Activated CD4-positive, alpha-beta T cell treated with anti-CD3 and anti-CD28 coated beads, Interleukin-2, amount 50 U/mL, for 4 hours (primary cell): ENCODE results near the gene PSMD10.

Experiments used
- DNase-seq, 2 experiments: peaks; one replicate each; pipeline ENCODE4 v3.0.0-alpha.2; 2020

PSMD10 gene

DNA sequence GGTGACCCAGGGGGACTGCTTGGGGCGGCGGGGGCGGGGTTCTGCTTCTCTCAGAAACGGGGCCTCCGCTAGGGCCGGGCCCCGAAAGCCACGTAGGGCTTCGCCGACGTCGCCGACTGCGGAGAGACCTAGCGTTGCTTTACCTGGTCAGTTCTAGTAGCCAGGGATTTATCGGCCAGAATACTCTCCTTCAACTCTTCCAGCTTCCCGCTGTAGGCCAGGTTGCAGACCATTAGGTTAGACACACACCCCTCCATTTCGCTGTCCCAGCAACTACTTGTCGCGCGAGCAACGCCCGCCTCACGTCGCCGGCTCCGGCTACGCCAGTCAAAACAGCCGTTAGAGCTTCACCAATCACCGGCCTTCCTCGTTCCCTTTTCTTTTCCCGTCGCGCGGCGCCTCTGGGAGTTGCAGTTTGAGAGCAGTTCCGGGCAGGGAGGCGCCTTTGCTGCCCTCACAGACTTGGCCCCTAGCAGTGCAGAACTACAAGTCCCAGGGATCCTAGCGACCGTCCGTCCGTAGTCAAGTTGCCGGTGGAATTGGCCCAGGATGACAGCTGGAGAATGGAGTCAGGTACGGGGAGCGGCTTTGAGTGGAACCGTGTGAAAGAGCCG lies at the start of gene PSMD10, which contains the start of gene ATG4A:
PSMD10 (minus strand) TSS at position 279 of the 614 bp plus-strand sequence; CDS start at position 257, 22 bp downstream.
ATG4A (plus strand) TSS at position 515 of the 614 bp plus-strand sequence; CDS start at position 564, 49 bp downstream.
- peak; percentile 81 to 85 for DNase-seq

DNA sequence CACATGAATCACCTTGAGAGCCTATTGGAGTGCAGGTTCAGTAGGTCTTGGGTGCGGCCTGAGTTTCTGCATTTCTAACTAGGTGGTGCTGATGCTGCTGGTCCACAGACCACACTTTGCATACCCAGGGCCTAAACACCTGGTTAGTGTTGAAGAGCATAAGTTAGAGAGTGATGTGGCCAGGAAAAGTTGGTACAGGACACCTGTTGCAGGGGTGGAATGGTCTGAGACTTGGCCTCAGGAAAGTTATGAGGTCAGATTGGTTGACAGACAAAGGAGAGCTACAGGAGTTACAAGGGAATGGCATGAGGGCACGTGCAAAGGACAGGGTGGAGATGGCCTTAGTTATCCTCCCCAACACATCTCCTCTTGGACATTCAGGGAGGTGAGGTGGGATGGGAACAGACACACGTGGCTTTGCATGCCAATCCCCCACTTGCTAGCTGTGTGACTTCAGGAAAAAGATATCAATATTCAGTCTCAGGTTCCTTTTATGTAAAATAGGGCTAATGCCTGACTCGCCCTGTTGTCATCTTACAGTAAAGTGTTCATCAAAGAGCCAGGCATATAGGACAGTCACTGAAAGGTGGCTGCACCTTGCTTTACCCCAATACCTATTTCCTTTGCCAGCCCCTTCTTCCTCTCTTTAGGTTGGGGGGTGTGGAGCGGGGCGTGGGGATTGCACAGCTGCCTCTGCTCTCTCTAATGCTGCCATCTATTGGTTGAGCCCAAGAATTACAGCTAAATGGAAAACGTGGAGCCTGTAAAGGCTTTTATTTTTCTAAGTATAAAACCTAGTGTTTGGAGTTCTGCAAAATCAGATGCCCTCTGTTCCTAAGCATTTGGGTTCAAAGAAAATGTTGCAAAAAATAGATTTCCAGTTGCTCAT lies 47.7 kb upstream of the PSMD10 start:
- DNase-seq: no peak

- no peak for DNase-seq
Measured at GRCh38 chrX:108134724-108135123, 43.4 kb upstream of the PSMD10 start.

DNA sequence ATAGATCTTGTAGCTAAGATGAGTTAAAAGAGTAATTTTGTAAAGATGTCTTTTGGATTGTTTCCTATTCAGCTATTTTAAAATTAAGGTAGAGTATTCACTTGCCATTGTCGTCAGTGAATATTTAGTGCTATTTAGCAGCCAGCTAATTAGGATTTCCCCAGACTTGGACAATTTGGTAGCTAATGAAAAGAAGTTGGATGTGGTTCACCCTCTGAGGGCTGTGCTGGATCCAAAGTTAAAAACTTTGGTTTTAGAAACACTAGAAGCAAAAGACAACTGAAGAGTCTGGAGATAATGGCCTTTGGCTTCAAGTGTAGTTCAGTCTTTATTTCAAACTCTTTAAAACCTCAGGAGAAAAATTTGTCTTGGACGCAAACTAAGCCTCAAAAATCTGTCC lies 41.5 kb upstream of the PSMD10 start:
- no peak for DNase-seq

GRCh38 chrX:108132034-108132433 lies 40.7 kb upstream of the PSMD10 start:
- no peak for DNase-seq

DNA sequence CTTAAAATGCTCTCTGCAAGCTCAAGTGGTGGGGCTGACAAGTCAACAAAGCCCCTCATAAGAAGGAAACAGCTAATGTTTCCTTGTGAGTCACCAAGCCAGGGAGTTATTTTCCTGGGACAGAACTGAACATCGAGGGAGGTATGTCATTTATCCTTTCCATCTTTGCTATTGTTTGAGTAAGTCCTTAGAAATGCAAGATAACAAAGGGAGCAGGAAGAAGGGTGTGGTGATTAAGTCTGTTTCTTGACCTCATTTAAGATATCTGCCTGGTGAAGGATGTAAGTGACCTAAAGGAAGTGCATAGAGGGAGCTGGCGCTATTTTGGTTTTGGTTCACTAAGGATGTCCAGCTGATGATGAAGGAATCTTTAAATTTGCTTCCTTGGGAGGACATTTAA lies 40.1 kb upstream of the PSMD10 start:
- no peak for DNase-seq

DNA sequence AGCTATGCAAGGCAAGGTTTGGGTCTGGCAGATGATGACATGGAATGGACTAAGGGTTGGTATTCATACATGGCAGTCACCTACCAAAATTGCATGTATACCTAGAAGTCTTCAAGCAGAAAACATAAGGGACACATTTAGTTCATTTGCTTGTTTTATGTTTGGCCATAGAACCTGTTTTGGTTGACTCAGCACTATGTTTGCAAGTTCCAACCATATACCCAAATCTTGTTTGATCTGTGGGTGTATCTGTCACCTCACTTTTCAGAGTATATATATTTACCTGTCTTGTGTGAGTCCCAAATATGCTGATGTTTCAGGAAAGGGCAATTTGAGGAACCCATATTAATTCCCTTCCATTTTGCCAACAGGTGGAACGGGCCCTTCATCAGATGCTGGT lies 39.5 kb upstream of the PSMD10 start:
- no peak for DNase-seq

DNA sequence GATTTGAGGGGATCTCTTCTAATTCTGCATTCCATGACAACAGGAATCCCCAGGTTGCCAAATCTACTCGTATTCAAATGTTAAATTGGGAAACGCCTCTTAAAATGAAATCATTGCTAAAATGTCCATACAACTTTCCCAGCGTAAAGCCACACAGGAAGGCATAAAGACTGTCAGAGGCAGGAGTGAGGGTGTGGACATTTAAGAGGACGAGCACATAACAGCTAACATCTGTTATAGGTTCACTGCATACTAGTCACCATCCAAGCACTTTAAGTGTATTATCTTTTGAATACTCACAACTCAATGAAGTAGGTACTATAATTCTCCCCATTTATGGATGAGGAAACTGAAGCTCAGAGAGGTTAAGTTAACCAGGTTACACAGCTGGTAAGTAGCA lies 35.8 kb upstream of the PSMD10 start:
- no peak for DNase-seq

GRCh38 chrX:108126661-108127060 lies 35.3 kb upstream of the PSMD10 start:
- DNase-seq: no peak

- DNase-seq: no peak
Measured at GRCh38 chrX:108123591-108124366, 32.4 kb upstream of the PSMD10 start.

DNA sequence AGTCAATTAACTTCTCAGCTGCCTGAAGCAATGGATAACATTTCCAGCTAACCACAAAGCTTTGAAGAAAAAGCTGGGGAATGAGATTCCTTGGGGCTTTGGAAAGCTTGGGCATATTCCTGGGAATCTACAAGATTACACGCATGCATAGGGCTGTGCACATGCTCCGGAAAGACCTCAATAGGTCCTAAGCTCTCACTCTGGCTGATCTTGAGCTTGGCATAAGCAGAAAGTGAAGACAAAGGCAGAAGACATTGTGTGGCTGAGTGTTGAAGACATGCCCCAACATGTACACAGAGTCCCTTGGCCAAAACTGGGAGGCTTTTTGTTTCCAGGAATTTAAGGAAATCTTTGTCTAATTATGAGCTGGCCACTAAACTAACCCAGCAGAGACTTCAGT lies 31.4 kb upstream of the PSMD10 start:
- DNase-seq: no peak

DNA sequence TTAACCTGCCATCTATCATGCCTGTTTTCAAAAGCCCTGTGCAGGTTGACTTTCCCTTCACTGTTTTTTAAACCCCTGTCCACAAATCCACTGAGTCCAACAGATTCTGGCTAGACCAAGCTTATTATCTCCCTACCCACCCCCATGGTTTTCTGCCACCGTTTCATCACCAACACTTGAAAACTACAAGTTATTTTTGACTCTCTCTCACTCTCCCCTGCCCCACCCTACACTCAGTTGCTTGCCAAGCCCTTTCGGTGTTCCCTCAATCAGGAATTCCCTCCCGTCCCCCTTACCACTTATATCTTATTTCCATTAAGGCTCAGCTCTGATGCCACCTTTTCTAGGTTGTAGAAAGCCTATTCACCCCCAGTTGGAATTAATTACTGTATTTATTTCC lies 29.9 kb upstream of the PSMD10 start:
- no peak for DNase-seq

DNA sequence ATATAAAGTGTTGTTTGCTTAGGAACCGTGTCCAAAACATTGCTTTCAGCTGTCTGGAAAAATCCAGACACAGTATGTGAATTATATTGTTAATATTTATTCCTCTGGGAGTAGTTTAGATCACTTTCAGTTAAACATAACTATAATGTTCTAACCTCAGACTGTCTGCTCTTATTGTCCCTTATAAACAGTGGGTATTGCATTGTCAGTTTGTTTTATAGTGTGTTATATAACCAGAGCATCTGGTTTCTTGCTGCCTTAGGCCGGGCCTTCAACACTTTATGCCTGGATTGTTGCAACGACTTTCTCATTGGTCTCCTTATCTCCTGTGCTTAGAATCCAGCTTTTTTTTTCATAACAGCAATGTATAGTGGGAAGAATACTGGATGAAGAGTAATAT lies 26.6 kb upstream of the PSMD10 start:
- no peak for DNase-seq

- DNase-seq: no peak
Measured at GRCh38 chrX:108114541-108114940, 23.2 kb upstream of the PSMD10 start.

GRCh38 chrX:108105473-108105872 lies 14.1 kb upstream of the PSMD10 start:
- no peak for DNase-seq

- DNase-seq: no peak
Measured at GRCh38 chrX:108097380-108097779, 6.0 kb upstream of the PSMD10 start.

GRCh38 chrX:108091878-108092291 lies 543 bp upstream of the PSMD10 start:
- DNase-seq: no peak

DNA sequence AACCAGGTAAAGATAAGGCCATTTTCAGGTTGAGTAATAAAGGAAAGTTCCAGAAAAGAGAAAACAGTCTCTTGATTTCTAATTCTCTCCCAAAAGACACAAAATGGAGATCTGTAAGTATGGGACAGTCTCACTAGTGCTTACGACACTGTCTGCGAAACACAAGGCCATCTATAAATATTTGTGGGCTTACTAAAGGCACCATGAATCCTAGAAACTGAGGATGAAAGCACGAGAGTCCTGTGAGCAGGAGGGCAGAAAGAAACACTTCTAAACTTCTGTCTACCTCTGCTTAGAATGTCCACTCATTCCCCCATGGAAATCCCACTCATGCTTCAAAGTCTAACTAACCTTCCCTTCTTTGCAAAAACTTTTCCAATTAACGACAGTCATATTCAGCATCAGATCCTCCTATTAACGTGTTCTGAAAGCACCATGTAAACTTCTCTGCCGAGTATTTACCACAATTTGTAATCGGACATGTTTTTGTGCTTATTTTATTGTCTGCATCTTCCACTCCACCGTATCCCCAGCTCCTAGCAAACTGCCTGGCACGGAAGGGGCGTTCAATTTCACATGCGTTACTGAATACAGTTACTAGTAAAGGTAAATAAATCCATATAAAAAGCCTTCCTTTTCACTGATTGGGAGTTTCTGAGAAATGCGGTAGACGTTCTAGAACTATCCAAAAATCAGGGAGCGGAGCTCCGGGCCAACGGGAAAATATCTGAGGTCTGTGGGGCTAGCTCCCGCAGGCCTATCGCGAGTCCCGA lies 665 bp downstream of the PSMD10 start:
- DNase-seq: no peak

GRCh38 chrX:108088511-108088910 lies 2.8 kb downstream of the PSMD10 start:
- no peak for DNase-seq

DNA sequence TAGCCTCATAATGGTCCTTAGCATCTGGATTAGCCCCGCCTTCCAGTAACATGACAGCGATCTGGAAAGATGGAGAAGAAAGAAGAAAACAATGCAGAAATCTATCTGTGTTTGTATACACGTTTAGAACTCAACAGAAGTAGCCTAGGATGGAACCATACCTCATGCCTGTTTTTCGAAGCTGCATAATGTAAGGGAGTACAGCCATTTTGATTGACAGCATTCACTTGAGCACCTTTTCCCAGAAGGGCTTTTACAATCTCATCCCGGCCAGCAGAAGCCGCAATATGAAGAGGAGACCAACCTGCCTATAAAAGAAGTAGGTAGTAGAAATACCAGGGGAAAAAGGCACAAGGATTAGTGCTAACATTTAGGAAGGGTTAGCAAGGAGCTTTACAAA lies 3.5 kb downstream of the PSMD10 start:
- no peak for DNase-seq

DNA sequence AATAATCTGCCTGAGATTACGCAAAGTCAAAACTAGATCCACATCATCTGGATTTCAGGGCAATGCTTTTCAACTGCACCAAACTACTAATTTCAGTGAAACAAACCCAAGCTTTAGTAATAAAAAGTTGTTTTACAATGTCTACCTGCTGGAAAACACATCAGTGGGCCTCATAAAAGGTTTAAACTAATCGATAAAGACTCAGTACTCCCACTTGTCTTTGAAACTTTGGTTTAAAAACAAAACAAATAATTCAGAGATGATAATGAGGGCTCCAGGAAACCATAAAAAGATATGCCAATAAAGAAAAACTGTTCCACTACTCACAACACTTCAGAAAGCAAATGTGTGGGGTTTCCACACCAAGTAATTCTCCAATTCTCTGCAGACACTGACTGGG lies 10.2 kb downstream of the PSMD10 start:
- DNase-seq: no peak

- DNase-seq: no peak
Measured at GRCh38 chrX:108072746-108073145, 18.6 kb downstream of the PSMD10 start.

DNA sequence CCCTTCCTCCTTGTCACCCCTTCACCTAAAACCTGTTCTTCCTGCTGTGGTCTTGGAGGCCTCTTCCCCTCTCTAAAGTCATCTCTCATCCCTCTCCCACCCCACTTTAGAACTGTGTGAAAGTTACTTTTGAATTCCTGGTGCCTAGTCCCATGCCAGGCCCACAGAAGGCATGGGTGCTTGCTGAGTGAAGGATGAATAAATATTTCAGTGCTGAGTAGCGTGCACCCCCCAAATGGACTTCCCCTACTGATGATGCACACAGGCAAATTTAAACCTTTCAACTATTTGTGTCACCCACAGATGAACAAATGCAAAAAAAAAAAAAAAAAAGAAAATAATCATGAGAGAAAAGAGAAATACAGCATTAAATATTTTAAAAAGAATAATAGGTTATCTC lies 19.8 kb downstream of the PSMD10 start:
- no peak for DNase-seq
